PFSK-1 (cell line): ENCODE data around the gene LRRN4CL.

Source experiments
- FOXP2 ChIP-seq: optimal IDR thresholded peaks from 2 replicates; pipeline ENCODE3; 2011; ENCODE audit warnings: borderline replicate concordance, control low read depth, inconsistent platforms; ENCODE audit not compliant: insufficient read depth; ENCODE audit errors: extremely low read length, extremely low read depth
- POLR2AphosphoS5 ChIP-seq: IDR thresholded peaks from 2 replicates; pipeline ENCODE4 v1.6.1; 2012; ENCODE audit warnings: low read depth, mild to moderate bottlenecking, control low read depth, low read length, moderate library complexity
- REST ChIP-seq, 2 experiments: IDR thresholded peaks; 2 replicates each; pipeline versions ENCODE4 v1.6.1 to v1.8.0; 2011 to 2012; ENCODE audit warnings: low read depth in 2 of 2, low read length in 2 of 2, control low read depth in 1 of 2, inconsistent platforms in 1 of 2, mild to moderate bottlenecking in 1 of 2, moderate library complexity in 1 of 2; ENCODE audit not compliant: insufficient read depth in 1 of 2
- SIN3A ChIP-seq: IDR thresholded peaks from 2 replicates; pipeline ENCODE4 v1.6.1; 2012; ENCODE audit warnings: mild to moderate bottlenecking, low read length, moderate library complexity, borderline replicate concordance; ENCODE audit not compliant: insufficient read depth
- TAF1 ChIP-seq: IDR thresholded peaks from 2 replicates; pipeline ENCODE4 v1.6.1; 2012; ENCODE audit warnings: low read length, control low read depth, borderline replicate concordance; ENCODE audit not compliant: insufficient read depth

Gene LRRN4CL

GRCh38 chr11:62724171-62724570 lies 34.8 kb upstream of the LRRN4CL start:
- no peak for TF ChIP-seq SIN3A
- no peak for TF ChIP-seq REST (IDR thresholded peaks at IDR 0.05; ENCODE audit: insufficient read depth in 1 of 2, low read depth in 2 of 2, low read length in 2 of 2)
- no peak for TF ChIP-seq TAF1
- TF ChIP-seq POLR2AphosphoS5 = no peak
- TF ChIP-seq FOXP2 = no peak

- TF ChIP-seq TAF1 (no peak), SIN3A (no peak), REST (IDR thresholded peaks at IDR 0.05; ENCODE audit: insufficient read depth in 1 of 2, low read depth in 2 of 2, low read length in 2 of 2) (no peak), FOXP2 (no peak), POLR2AphosphoS5 (no peak; the same call in 1 of the 2 replicates)
These were observed 32.7 kb upstream of the LRRN4CL start for GRCh38 chr11:62721994-62722393.

GRCh38 chr11:62719302-62719978 lies 30.1 kb upstream of the LRRN4CL start:
- TF ChIP-seq SIN3A = no peak
- TF ChIP-seq FOXP2 = no peak
- TF ChIP-seq TAF1 = no peak
- TF ChIP-seq POLR2AphosphoS5 = no peak
- TF ChIP-seq REST (IDR thresholded peaks at IDR 0.05; ENCODE audit: insufficient read depth in 1 of 2, low read depth in 2 of 2, low read length in 2 of 2) = no peak

- no peak for TF ChIP-seq FOXP2
These were observed 27.5 kb upstream of the LRRN4CL start for GRCh38 chr11:62716816-62717215.

DNA sequence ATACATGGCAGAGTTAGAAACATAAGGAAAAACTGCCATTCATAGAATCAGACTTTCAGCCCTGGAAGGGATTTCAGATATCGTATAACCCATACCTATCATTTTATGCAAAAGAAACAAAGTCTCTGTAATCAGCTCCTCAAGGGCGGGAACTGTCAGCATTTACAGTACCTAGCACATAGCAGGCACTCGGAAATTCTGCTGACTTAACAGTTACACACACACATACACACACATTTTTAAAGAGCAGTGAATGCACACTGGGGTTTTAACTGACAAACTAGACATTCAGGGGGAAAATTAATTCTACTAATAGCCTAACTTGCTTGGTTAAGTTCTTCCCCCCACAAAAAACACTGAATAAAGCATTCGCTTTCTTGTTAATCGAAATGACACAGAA lies 26.9 kb upstream of the LRRN4CL start:
- TF ChIP-seq SIN3A (no peak), TAF1 (no peak), POLR2AphosphoS5 (no peak), REST (IDR thresholded peaks at IDR 0.05; ENCODE audit: insufficient read depth in 1 of 2, low read depth in 2 of 2, low read length in 2 of 2) (no peak), FOXP2 (no peak)
